CD4-positive, alpha-beta T cell treated with Interleukin-21 for 1 hour (primary cell): ENCODE results near the gene TJP1.
A peak's percentile ranks its signal among the peaks of the same experiment; 100 is the strongest.
"Not testable (repeated sequence)": the region's sequence is repeated elsewhere in the genome, so short reads cannot be mapped to it uniquely, and the experiment has no call there.

Experiments used
- DNase-seq: peaks from one replicate; pipeline ENCODE4 v3.0.0-alpha.2; 2020

The TJP1 gene

GRCh38 chr15:29838352-29839010, 16.2 kb upstream of the TJP1 start:
- DNase-seq: no peak

GRCh38 chr15:29835301-29835700, 13.0 kb upstream of the TJP1 start:
- DNase-seq: no peak

- DNase-seq: no peak
These were observed 10.4 kb upstream of the TJP1 start for GRCh38 chr15:29832709-29833108.

GRCh38 chr15:29826908-29827820, 4.9 kb upstream of the TJP1 start:
- no peak for DNase-seq

- DNase-seq: peak; percentile 47
These were observed 3.0 kb upstream of the TJP1 start for GRCh38 chr15:29825227-29825626.

- no peak for DNase-seq
These were observed 604 bp upstream of the TJP1 start for GRCh38 chr15:29822684-29823459.

- DNase-seq: peak; percentile 5
These were observed 710 bp downstream of the TJP1 start for GRCh38 chr15:29821416-29822099.

- DNase-seq: no peak
These were observed 1.7 kb downstream of the TJP1 start for GRCh38 chr15:29820394-29821154.

GRCh38 chr15:29819979-29820378, 2.3 kb downstream of the TJP1 start:
- DNase-seq: no peak

- no peak for DNase-seq
These were observed 4.1 kb downstream of the TJP1 start for GRCh38 chr15:29818141-29818540.

GRCh38 chr15:29817455-29817854, 4.8 kb downstream of the TJP1 start:
- not testable (repeated sequence) for DNase-seq

GRCh38 chr15:29815000-29815710, 7.1 kb downstream of the TJP1 start:
- DNase-seq: no peak

- DNase-seq: no peak
These were observed 9.3 kb downstream of the TJP1 start for GRCh38 chr15:29813009-29813408.

- DNase-seq: no peak
These were observed 9.9 kb downstream of the TJP1 start for GRCh38 chr15:29812384-29812694.

- no peak for DNase-seq
These were observed 10.4 kb downstream of the TJP1 start for GRCh38 chr15:29811691-29812383.

- DNase-seq: no peak
These were observed 16.6 kb downstream of the TJP1 start for GRCh38 chr15:29805708-29806104.

GRCh38 chr15:29805043-29805707, 17.1 kb downstream of the TJP1 start:
- no peak for DNase-seq

- DNase-seq: no peak
These were observed 19.9 kb downstream of the TJP1 start for GRCh38 chr15:29802411-29802810.

- no peak for DNase-seq
These were observed 21.5 kb downstream of the TJP1 start for GRCh38 chr15:29800491-29801366.
